ENCODE measurements around the gene FNDC8.

- TF ChIP-seq ESRRA (CRISPR knock-in tag; IDR thresholded peaks at IDR 0.05; ENCODE audit: borderline replicate concordance), result no peak
- no peak for TF ChIP-seq CTCF (IDR thresholded peaks at IDR 0.05)
Observed at GRCh38 chr17:35171834-35172233, 50.4 kb downstream of the FNDC8 start.
